Activated CD8-positive, alpha-beta memory T cell treated with anti-CD3 and anti-CD28 coated beads for 36 hours (primary cell): ENCODE results near the gene C5orf47. TPM values are rescaled to one million over a fixed set of nuclear protein-coding genes. Genes with fewer than 3 reads are reported as not detected.

ENCODE experiments used
- CTCF ChIA-PET: fragments of 350-600 bp; sonication (Branson Sonifier 250); formaldehyde crosslinking; loops from one replicate; lab custom pipeline; 2021; ENCODE audit warnings: antibody characterized with exemption; lab: Charles Lee
- POLR2A ChIA-PET: fragments of 350-600 bp; sonication (Branson Sonifier 250); formaldehyde crosslinking; loops from one replicate; lab custom pipeline; 2021; ENCODE audit warnings: antibody characterized with exemption; lab: Charles Lee
- total RNA-seq, 2 experiments: library from RNA; stranded (reverse); gene quantifications; one replicate each; pipeline ENCODE4 v1.2.3, GENCODE V29; 2021

Gene C5orf47, protein sequence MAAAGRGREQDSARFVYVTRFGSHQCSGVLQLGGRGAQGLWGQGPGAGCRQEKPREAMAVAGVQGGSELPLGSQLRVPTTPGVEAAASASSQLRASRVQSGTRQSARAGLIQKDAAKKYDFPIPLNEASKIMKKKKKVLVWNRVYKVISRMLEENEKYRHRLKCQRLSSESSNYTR
- not detected for total RNA-seq

- ChIA-PET CTCF (no interaction called here), POLR2A (no interaction called here)
Measured at GRCh38 chr5:173988554-173989431, at the start of gene C5orf47. Gene C5orf47 (plus strand): TSS chr5:173989170. CDS start chr5:173989264, 94 bp downstream.

DNA sequence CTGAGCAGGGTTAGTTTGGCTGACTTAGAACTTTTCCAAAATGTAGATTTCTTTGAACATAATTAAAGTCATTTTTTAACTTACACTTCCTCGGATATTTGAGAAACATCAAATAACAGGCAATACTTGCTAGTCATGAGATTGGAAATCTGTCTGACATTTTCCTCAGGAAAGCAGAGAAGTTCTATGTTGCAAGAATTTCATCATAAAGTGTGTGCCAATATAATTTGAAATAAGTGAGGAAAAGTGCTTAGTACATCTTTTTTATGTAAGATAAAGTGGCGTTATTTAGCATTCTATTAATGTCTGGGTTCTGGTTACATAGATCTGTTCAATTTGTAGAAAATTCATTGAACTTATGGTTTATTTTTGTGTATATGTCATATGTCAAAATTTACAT, 48.7 kb upstream of the C5orf47 start:
- ChIA-PET POLR2A (no interaction called here), CTCF (no interaction called here)

DNA sequence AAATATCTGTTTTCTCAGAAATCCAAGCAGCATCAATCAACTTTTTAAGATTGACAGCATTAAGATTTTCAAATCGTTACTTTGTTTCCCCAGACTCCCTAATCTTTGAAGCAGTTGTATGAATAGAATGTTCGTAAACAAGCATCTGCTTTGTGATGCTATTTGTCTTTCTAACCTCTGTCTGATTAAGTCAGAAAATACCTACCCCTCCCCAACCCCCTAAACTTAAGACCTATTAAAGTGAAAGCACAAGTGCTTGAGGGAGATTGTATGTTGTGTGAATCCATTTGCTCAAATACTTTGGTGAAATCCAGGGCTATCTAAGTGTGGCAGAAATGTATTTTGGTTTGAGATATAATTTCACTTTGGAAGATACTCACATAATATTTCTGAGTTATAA, 47.9 kb upstream of the C5orf47 start:
- ChIA-PET CTCF (no interaction called here), POLR2A (no interaction called here)

DNA sequence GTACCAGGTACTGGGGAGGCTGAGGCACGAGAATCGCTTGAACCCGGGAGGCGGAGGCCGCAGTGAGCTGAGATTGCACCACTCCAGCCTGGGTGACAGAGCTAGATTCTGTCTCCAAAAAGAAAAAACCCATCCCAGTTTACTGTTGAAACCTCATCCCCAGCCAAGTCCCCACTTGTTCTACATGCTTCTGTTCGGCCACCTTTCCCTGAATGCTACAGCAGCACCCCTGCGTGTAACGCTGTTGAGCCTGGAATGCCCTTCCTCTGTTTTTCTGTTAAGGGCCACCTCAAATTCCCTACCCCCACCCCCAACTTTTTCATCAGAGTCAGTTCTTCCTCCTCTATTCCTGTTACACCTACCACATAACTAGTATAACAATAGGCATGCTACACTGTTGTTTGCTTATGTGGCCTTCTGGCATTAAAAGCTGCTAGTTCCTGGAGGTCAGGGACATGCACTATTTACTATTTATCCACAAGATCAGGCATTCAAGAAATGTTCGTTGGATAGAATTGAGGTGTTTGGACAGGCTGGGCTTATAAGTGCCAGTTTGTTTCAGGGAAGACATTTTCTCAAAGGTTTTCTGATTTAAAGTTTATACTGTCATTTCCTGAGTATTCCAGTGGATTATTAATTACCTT, 47.1 kb upstream of the C5orf47 start:
- ChIA-PET POLR2A (no interaction called here), CTCF (no interaction called here)

- CTCF ChIA-PET, result no interaction called here
- POLR2A ChIA-PET, result no interaction called here
Measured at GRCh38 chr5:173944511-173944910, 44.5 kb upstream of the C5orf47 start.

GRCh38 chr5:173945160-173945559, 43.8 kb upstream of the C5orf47 start:
- POLR2A ChIA-PET, result no interaction called here
- CTCF ChIA-PET, result no interaction called here

GRCh38 chr5:173946323-173946722, 42.6 kb upstream of the C5orf47 start:
- ChIA-PET CTCF (no interaction called here), POLR2A (no interaction called here)

DNA sequence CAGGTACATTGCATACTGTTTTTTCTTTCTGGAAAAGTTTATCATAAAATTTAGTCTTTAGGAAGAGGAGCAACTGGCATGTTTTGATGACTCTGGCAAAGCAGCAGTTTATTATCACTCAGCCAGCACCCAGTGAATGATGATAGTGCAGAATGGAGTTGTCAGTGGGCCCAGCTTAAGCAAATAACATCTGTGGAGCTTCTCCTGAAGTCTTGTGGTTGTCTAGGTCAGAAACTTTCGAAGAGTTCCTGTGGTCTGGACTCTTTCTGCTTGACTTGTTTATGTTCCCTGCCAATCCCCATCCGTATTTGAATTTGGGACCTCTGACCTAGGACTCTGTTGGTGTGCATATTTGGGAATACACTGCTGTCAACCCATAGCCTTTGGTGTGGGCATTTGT, 38.1 kb upstream of the C5orf47 start:
- ChIA-PET CTCF (interaction anchor here (1.7 kb wide), 1 partner anchor 26 kb away, joined by 4 read pairs; no protein-coding TSS in a partner anchor), POLR2A (no interaction called here)

DNA sequence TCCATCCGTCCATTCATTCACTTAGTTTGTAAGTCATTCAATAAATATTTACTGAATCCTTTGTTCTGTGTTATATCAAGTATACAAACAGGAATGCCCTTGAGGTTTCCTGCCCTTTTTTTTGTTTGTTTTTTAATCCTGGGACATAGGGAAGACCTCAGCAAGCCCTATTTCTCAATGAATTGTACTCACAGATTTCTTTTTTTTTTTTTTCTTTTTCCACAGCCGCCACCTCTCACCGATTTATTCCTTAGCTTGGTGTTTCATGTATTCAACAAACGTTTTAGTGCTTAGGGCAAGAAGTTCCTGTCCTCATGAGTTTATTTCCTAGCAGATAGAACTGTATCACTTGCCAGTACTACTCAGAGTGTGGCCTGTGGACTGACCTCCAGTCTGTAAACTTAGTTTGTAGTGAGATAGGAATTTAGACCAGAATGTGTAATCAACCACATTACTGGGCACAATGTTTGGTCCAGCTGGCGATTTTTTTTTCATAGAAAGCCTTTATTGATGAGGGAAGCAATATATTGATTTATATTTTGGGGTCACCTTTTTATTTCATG, 35.4 kb upstream of the C5orf47 start:
- ChIA-PET CTCF (no interaction called here), POLR2A (no interaction called here)

GRCh38 chr5:173954671-173955521, 34.1 kb upstream of the C5orf47 start:
- POLR2A ChIA-PET, result no interaction called here
- CTCF ChIA-PET, result no interaction called here

- CTCF ChIA-PET, result no interaction called here
- POLR2A ChIA-PET, result interaction anchor here (0.6 kb wide), 1 partner anchor 753 kb away, joined by 3 read pairs; no protein-coding TSS in a partner anchor
Measured at GRCh38 chr5:173960986-173961385, 28.0 kb upstream of the C5orf47 start.

- ChIA-PET CTCF (no interaction called here), POLR2A (interaction anchor here (0.6 kb wide), 1 partner anchor 753 kb away, joined by 3 read pairs; no protein-coding TSS in a partner anchor)
Measured at GRCh38 chr5:173961418-173961817, 27.6 kb upstream of the C5orf47 start.

GRCh38 chr5:173962436-173962972, 26.5 kb upstream of the C5orf47 start:
- POLR2A ChIA-PET, result no interaction called here
- CTCF ChIA-PET, result interaction anchor here (0.6 kb wide), 1 partner anchor 23 kb away, joined by 3 read pairs; no protein-coding TSS in a partner anchor

- POLR2A ChIA-PET, result no interaction called here
- CTCF ChIA-PET, result interaction anchor here (1.1 kb wide), 1 partner anchor 10 kb away, joined by 3 read pairs; no protein-coding TSS in a partner anchor
Measured at GRCh38 chr5:173963182-173963838, 25.7 kb upstream of the C5orf47 start.

DNA sequence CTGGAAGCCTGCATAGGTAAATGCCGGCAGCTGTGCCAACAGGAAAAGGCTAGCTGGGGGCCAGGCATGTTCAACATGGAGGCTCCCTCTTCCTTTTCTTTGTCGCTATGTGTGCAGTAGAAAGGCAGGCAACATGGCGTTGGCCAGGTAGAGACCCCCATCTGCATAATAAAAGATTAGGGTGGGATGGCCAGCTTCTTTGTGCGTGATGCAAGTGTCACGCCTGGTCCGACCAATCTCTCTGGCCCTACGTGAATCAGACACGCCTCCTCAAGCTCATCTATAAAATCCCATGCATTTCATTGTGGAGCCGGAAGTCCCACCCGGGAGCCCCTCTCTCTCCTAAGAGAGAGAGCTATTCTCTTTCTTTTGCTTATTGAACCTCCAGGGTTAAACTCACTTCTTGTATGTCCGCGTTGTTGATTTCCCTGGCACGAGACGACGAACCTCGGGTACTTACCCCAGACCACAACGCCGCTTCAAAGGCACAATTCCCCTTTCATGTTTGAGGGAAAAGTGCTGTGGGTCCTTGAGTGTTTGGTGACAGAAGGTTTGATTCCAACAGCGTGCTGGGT, 25.0 kb upstream of the C5orf47 start:
- ChIA-PET POLR2A (no interaction called here), CTCF (interaction anchor here (1.1 kb wide), 1 partner anchor 9 kb away, joined by 3 read pairs; no protein-coding TSS in a partner anchor)

DNA sequence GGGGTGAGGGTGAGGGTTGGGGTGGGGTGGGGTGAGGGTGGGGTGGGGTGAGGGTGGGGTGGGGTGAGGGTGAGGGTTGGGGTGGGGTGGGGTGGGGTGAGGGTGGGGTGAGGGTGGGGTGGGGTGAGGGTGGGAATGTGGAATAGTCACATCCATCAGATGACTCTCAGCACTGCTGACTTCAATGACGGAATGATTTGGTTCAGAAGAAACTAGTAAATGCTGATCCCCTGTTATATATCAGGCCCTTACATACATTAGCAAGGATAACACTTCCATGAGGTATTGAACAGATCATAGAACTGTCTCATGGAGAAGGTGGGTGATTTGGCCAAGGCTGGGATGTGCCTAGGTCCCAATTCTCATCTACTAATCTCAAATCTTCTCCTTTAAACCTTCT, 24.5 kb upstream of the C5orf47 start:
- ChIA-PET CTCF (interaction anchor here (1.1 kb wide), 1 partner anchor 9 kb away, joined by 3 read pairs; no protein-coding TSS in a partner anchor), POLR2A (no interaction called here)

DNA sequence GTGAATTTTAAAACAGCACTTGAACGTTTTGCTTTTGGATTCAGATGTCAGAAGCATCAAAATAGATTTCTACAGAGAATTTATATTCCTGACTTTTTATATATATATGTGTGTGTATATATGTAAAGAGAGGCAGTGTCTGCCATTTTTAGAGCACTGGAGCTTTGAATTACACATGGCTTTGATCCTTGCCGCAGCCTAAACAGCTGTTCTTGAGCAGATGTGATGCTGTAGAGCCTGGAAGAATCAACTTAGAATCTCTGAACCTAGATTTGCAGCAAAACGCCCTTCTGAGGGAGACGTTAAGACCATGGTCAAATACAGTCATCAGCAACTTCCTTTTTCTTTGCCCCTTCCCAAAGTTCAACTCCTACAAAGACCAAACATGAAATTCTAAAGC, 21.7 kb upstream of the C5orf47 start:
- POLR2A ChIA-PET, result no interaction called here
- CTCF ChIA-PET, result interaction anchor here (1.7 kb wide), 1 partner anchor 352 kb away, joined by 5 read pairs; no protein-coding TSS in a partner anchor
